ENCODE results near the gene ATP6V0A4.

- no peak for TF ChIP-seq POLR2A (IDR thresholded peaks at IDR 0.05)
- TF ChIP-seq CTCF (IDR thresholded peaks at IDR 0.05): no peak
- TF ChIP-seq POLR2AphosphoS5 (IDR thresholded peaks at IDR 0.05; ENCODE audit: insufficient read depth in 1 of 2, low read depth in 1 of 2): no peak
Observed at GRCh38 chr7:138799336-138800000, 1.5 kb upstream of the ATP6V0A4 start.
